Heart right ventricle (tissue), 16 donors: ENCODE data around the gene ZSCAN10. TPM values are rescaled to one million over a fixed set of nuclear protein-coding genes. Genes with fewer than 3 reads are reported as not detected.
"Not testable (repeated sequence)": the region's sequence is repeated elsewhere in the genome, so short reads cannot be mapped to it uniquely, and the experiment has no call there.

Experiments used
- ATAC-seq, 8 donors: fragments of 200-7000 bp; cut with Tn5 transposase; one replicate each; pipeline ENCODE4 v1.9.1; 2020; ENCODE audit warnings: mild to moderate bottlenecking in 8 of 8, moderate library complexity in 8 of 8, moderate number of reproducible peaks in 1 of 8
- DNase-seq, 2 donors: peaks; one replicate each; pipeline ENCODE4 v3.0.0-alpha.2; 2020
- H3K27ac ChIP-seq, 10 donors: fragments of 200-600 bp; sonication (generic) in 2 of 10; one replicate each; pipeline versions ENCODE4 v1.5.0 to v1.8.0; 2020 to 2022; ENCODE audit warnings: mild to moderate bottlenecking in 3 of 10
- H3K27me3 ChIP-seq, 7 donors: fragments of 200-600 bp; one replicate each; pipeline ENCODE4 v1.8.0; 2021 to 2022; ENCODE audit warnings: mild to moderate bottlenecking in 2 of 7
- H3K36me3 ChIP-seq, 9 donors: fragments of 200-600 bp; sonication (generic) in 1 of 9; one replicate each; pipeline versions ENCODE4 v1.5.0 to v1.8.0; 2020 to 2022; ENCODE audit warnings: mild to moderate bottlenecking in 2 of 9
- H3K4me1 ChIP-seq, 9 donors: fragments of 200-600 bp; sonication (generic) in 1 of 9; one replicate each; pipeline versions ENCODE4 v1.5.0 to v1.8.0; 2020 to 2022; ENCODE audit warnings: mild to moderate bottlenecking in 4 of 9
- H3K4me3 ChIP-seq, 10 donors: fragments of 200-600 bp; sonication (generic) in 2 of 10; one replicate each; pipeline versions ENCODE4 v1.5.0 to v1.8.0; 2020 to 2022; ENCODE audit warnings: mild to moderate bottlenecking in 7 of 10, moderate library complexity in 2 of 10
- H3K9me3 ChIP-seq, 11 donors: fragments of 200-600 bp in 10 of 11; sonication (generic) in 2 of 11; one replicate each; pipeline versions ENCODE4 v1.5.0 to v1.8.0; 2013 to 2022; ENCODE audit warnings: mild to moderate bottlenecking in 2 of 11, control low read depth in 1 of 11, moderate library complexity in 1 of 11
- CTCF ChIP-seq, 9 donors: fragments of 200-600 bp; sonication (generic) in 2 of 9; IDR thresholded peaks; one replicate each; pipeline versions ENCODE4 v1.5.0 to v1.8.0; 2021 to 2022; ENCODE audit warnings: antibody characterized with exemption in 9 of 9, mild to moderate bottlenecking in 5 of 9, moderate library complexity in 1 of 9
- WGBS, 2 donors: extraction: QIAGEN DNeasy Blood & Tissue Kit; methylation state at CpG; one replicate each; pipeline ENCODE4 v1.1.7; 2013; ENCODE audit warnings: inconsistent platforms in 1 of 2; 5-methylcytosine and 5-hydroxymethylcytosine counted together
- intact Hi-C, 10 donors: fragments of 100-400 bp; cut with DNase I; formaldehyde crosslinking; loops; one replicate each; pipeline versions ENCODE4 v1.11.1 to v1.14.2; 2022
- polyA plus RNA-seq, 2 donors: library from polyadenylated mRNA; stranded (reverse); fragments of 200-250 nt; gene quantifications; one replicate each; pipeline ENCODE4 v1.2.3, GENCODE V29; 2013
- total RNA-seq, 10 donors: library from RNA; stranded (reverse); fragmentation: NEBNext Ultra II Directional in 3 of 10; extraction: Animal tissue kit (Norgen Biotek cat#: 25700) in 3 of 10; gene quantifications; one replicate each; pipeline versions ENCODE4 v1.2.1 to v1.2.4, GENCODE V29; 2021 to 2023
- donor health status: Arrhythmogenic right ventricular cardiomyopathy.
- donor health status: ischemic (EF 13 %, LVEDD 7.1; RV severe dilation, severe dysfunction).
- donor health status: healthy with polysubstance abuse.
- donor health status: DM: no; HTN: yes; CAD: no.
- donor health status: DM: no; HTN: no; CAD: no.
- donor health status: ischemic (EF 25% LVEDD 6.9; RV normal size, moderate dysfunction).
- donor health status: ischemic (EF 25% LVEDD 5.7; RV mildly dilated, moderate dysfunction).
- donor health status: healthy.
- donor health status: DM: yes; HTN: yes; CAD: no.
- donor health status: Ischemic cardiomyopathy.
- donor health status: ischemic (EF 35%, LVEDD 5.7; RV mildly dilated, moderate dysfunction).
- donor health status: nonischemic (EF 11% LVEDD 7.7; RV severe dilation, severe dysfunction).
- donor health status: DM: yes; HTN: yes; CAD: no.
- donor health status: PGD.
- donor health status: ischemic (EF 29% LVEDD 5.4; RV normal size, mild dysfunction).
- donor health status: nonischemic (EF 23%, LVEDD 6.1; RV moderate dilation, normal function).

ZSCAN10 gene
- total and polyA plus RNA-seq, 12 donors, result 0.01 to 0.07 TPM; not detected in 10

GRCh38 chr16:3054965-3055733 is 43.9 kb downstream of the ZSCAN10 start:
- 75 to 81% methylated on average over 17 of the region's 17 CpGs for WGBS, 2 donors
- no peak for TF ChIP-seq CTCF (IDR thresholded peaks at IDR 0.05)
- peak overlapping the region in 1 of 10 donors; percentile 76 for H3K27ac ChIP-seq
- H3K36me3 ChIP-seq, result peaks cover 0 to 15% (median 0%) of the 10 kb centered on the region in 9 donors
- H3K4me3 ChIP-seq, result no peak overlapping the region
- intact Hi-C loops, result loop anchor here in 5 of 10 donors (5.0 to 10.0 kb wide), 6 partner anchors 42 to 112 kb away; partner anchors contain the start of genes ZNF205 (in 2 of the 5) and ZSCAN10 (in 1 of the 5)
- peaks cover 7 to 47% (median 17%) of the 10 kb centered on the region in 9 donors for H3K4me1 ChIP-seq
- no peaks in the 10 kb centered on the region for H3K9me3 ChIP-seq
- DNase-seq (no peak), ATAC-seq (no peak)
- H3K27me3 ChIP-seq, result peaks cover 0 to 8% (median 1%) of the 10 kb centered on the region in 7 donors

- Histone ChIP-seq H3K27me3 (peaks cover 0 to 26% (median 15%) of the 10 kb centered on the region in 7 donors), H3K27ac (peak overlapping the region in 1 of 10 donors; percentile 65), H3K4me1 (peaks cover 2 to 33% (median 7%) of the 10 kb centered on the region in 9 donors), H3K36me3 (peaks cover 0 to 15% (median 0%) of the 10 kb centered on the region in 9 donors)
- intact Hi-C loops, result loop anchor here in 3 of 10 donors (10.0 kb wide), 2 partner anchors 61 to 111 kb away; partner anchors contain the start of gene ZNF205 (in 1 of the 3)
- not testable (repeated sequence) for H3K9me3 ChIP-seq, DNase-seq, ATAC-seq, H3K4me3 ChIP-seq
- 90 to 91% methylated on average over 12 of the region's 13 CpGs for WGBS, 2 donors
These were observed 45.8 kb downstream of the ZSCAN10 start for GRCh38 chr16:3053330-3053710.

GRCh38 chr16:3052571-3053329 is 46.3 kb downstream of the ZSCAN10 start:
- WGBS, 2 donors, result 82 to 84% methylated on average over 10 to 11 of the region's 12 CpGs
- not testable (repeated sequence) for H3K4me3 ChIP-seq, DNase-seq, H3K9me3 ChIP-seq
- Histone ChIP-seq H3K36me3 (peaks cover 0 to 14% (median 0%) of the 10 kb centered on the region in 9 donors), H3K27ac (peak overlapping the region in 1 of 10 donors; percentile 65), H3K4me1 (peaks cover 0 to 28% (median under 1%) of the 10 kb centered on the region in 9 donors), H3K27me3 (peaks cover 0 to 32% (median 20%) of the 10 kb centered on the region in 7 donors)
- peak in 1 of 8 donors; percentile 8 for ATAC-seq
- intact Hi-C loops, result loop anchor here in 3 of 10 donors (10.0 kb wide), 2 partner anchors 62 to 112 kb away; partner anchors contain the start of gene ZNF205 (in 1 of the 3)

GRCh38 chr16:3051494-3051893 is 47.6 kb downstream of the ZSCAN10 start:
- no peak for TF ChIP-seq CTCF (IDR thresholded peaks at IDR 0.05)
- peaks cover 6 to 44% (median 31%) of the 10 kb centered on the region in 7 donors for H3K27me3 ChIP-seq
- ATAC-seq, result no peak
- H3K27ac ChIP-seq, result peak overlapping the region in 1 of 10 donors; percentile 65
- peaks cover 2 to 22% (median 5%) of the 10 kb centered on the region in 9 donors for H3K4me1 ChIP-seq
- H3K9me3 ChIP-seq, result no peaks in the 10 kb centered on the region
- no peak for DNase-seq
- WGBS, 2 donors, result 83 to 91% methylated on average over 9 of the region's 9 CpGs
- peak overlapping the region in 1 of 10 donors; percentile 7 for H3K4me3 ChIP-seq
- H3K36me3 ChIP-seq, result peaks cover 0 to 2% (median 0%) of the 10 kb centered on the region in 9 donors
- intact Hi-C loops, result loop anchor here in 3 of 10 donors (10.0 kb wide), 2 partner anchors 63 to 113 kb away; partner anchors contain the start of gene ZNF205 (in 1 of the 3)

GRCh38 chr16:3051009-3051408 is 48.1 kb downstream of the ZSCAN10 start:
- Histone ChIP-seq H3K27me3 (peaks cover 6 to 49% (median 35%) of the 10 kb centered on the region in 7 donors), H3K36me3 (no peaks in the 10 kb centered on the region), H3K27ac (peak overlapping the region in 1 of 10 donors; percentile 70), H3K4me1 (peaks cover 4 to 22% (median 9%) of the 10 kb centered on the region in 9 donors), H3K4me3 (peak overlapping the region in 1 of 10 donors; percentile 65), H3K9me3 (no peaks in the 10 kb centered on the region)
- no peak for ATAC-seq
- no peak for DNase-seq
- intact Hi-C loops, result loop anchor here in 3 of 10 donors (10.0 kb wide), 2 partner anchors 64 to 114 kb away; partner anchors contain the start of gene ZNF205 (in 1 of the 3)
- TF ChIP-seq CTCF (IDR thresholded peaks at IDR 0.05), result no peak
- WGBS, 2 donors, result 30 to 46% methylated on average over 4 of the region's 4 CpGs
